T-helper 2 cell (primary cell): ENCODE results near the gene CACNA2D3.
"Not testable (repeated sequence)": the region's sequence is repeated elsewhere in the genome, so short reads cannot be mapped to it uniquely, and the experiment has no call there.

Experiments
- DNase-seq, 5 experiments: peaks; one replicate each; pipeline versions ENCODE4 v3.0.0 to v3.0.0-alpha.2; 2012 to 2022

Gene CACNA2D3

DNA sequence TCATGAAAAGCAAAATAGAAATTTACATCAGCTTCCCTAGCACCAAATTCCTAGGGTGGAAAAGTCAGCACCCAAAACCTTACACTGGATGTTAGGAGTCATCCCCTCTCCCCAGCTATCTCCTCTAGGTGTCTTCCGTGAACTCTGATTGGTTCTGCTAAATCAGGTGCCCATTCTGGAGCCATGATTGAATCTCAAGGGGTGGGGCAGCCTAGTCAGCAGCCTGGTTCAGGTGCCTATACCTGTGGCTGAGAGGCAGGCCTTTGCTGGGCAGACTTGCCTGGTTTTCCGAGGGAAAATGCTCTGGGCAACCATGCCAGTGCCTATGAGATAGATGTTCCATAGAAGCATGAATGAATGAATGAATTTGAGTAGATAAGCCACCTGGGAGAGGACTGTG is 468.8 kb downstream of the CACNA2D3 start:
- DNase-seq, result no peak

GRCh38 chr3:54593653-54594052 is 471.3 kb downstream of the CACNA2D3 start:
- no peak for DNase-seq

DNA sequence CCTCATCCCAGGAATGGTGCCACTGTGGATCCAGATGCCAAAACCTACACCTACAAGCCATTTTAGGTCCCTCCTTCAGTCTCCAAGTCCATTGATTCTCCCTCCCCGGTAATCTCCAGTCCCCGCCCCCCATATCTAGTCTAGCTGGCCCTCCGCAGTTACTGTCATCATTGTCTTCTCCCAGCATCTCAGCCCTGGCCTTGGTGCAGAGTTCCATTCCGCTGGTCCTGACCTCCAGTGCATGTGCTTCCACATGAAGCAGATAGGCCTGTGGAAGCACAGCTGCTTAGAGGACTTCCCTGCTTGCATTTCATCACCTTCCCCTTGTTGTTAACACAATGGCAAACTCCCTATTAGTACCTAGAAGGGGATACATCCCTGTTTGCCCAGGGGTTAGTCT is 473.7 kb downstream of the CACNA2D3 start:
- DNase-seq, result no peak

GRCh38 chr3:54599716-54600115 is 477.4 kb downstream of the CACNA2D3 start:
- no peak for DNase-seq

DNA sequence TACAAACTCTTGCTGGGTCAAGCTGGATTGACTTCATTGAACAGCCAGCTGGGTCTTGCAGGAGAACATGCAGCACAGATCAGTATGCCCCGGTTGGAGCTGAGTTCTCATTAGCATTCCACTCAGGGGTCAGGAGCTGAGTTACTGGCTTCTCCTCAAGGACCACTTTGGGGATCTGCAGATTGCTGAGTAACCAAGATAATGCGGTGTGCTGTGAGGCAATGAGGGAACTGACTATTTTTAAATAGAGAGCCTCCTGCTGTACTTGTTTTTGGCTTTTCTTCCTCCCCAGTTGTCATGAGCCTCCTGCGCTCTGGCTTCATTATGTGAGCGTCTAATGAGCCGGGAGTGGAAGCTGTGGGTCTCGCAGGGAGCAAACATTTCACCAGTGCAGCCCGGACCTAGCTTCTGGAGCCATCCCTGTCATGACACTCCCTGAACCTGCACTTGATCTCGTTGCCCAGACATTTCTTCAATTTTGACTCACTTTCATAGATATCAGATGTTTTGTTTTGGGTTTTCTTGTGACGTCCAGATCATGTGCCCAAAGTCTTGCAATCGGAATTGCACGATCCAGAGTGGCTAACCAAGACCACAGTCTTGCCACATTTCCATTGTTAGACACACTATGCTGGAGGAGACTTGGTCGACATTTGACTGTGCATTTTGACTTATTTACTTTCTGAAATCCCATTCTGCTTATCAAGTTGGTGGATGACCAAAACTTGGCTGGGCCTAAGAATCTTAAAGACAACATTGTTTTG is 478.3 kb downstream of the CACNA2D3 start:
- DNase-seq, result no peak

DNA sequence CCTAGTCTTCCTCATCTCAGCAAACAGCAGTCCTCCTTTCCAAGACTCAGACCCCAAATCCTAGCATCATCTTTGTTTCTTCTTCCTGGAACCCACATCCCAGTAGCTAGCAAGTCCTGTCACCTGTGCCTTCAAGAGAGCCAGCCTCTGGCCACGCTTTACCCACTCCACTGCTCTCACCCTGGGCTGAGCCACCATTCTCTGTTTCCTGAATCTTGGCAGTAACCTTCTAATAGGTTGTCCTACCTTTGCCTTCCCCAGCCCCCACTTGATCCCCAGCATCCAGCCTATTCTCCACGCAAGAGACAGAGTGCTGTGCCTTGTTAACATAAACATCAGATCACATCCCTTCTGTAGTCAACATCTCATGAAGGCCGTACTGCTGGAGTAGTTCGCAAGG is 482.1 kb downstream of the CACNA2D3 start:
- no peak for DNase-seq

DNA sequence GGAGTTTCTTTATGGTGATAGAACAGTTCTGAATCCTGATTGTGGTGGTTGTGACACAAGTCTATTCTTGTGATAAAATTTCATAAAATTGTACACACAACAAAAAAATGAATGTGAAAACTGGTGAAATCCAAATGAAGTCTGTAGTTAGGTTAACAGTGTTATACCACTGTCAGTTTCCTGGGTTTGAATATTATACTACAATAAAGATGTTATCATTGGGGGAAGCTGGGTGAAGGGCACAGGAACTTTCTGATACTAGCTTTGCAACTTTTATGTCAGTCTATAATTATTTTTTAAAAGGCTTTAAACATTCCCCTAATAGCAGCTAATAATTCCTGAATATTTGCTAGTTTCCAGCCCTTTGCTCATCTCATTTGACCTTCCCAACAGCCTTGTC is 485.7 kb downstream of the CACNA2D3 start:
- no peak for DNase-seq

DNA sequence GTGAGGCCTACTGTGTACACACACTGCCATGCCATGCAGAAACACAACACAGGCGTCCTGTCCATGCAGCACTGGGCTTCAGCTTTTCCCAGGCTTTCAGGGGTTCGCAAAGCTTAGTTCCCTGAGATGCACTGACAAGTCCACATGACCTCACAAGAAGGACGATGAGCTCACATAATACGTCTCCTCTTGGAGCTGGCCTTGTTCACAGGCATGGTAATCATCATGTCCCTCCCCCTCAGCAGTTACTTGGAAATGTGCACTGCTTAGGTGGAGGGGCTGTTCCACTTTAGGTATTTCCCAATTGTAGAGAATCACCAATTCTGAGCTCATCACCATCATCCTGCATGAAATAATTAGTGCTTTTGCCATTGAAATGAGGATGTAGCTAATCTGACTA is 496.7 kb downstream of the CACNA2D3 start:
- DNase-seq, result no peak

- no peak for DNase-seq
These were observed 497.2 kb downstream of the CACNA2D3 start for GRCh38 chr3:54619531-54619930.

DNA sequence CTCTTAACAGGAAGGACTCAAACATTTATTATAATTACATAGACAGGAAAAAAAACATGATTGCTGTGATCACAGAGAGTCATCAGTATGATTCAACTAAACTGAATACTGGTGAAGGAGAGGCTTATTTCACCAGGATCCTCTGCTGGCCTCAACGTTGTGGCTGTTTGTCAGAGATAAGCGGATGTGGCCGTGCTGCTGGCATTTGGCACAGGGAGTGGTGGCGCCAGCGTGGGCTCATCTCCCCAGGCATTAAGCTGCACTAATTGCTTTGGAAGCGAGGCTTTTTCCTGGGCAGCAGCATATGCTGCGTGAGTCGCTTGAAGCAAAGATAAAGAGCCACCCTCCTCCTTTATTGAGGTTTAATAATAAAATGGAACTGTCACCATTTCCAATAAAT is 498.8 kb downstream of the CACNA2D3 start:
- DNase-seq, result no peak

DNA sequence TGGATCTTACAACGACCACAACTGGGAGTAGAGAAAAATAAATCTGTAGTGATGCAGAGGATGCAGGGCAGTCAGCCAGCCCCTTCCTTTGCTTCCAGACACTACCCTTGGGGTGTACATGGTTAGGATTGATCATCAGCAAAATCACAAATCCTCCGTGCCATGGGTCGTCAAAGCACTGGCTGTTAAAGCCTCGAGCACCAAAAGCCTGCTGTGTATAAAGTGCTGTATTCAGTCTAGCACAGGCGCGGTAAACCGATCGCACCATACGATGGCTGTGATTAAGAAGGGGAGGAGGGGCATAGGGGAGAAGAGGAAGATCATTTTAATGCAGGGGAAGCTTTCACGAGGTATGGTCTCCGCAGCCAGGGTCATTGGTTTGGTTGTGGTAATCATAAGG is 500.3 kb downstream of the CACNA2D3 start:
- no peak for DNase-seq

GRCh38 chr3:54625805-54626787 is 503.7 kb downstream of the CACNA2D3 start:
- DNase-seq, result no peak

- no peak for DNase-seq
These were observed 506.6 kb downstream of the CACNA2D3 start for GRCh38 chr3:54628888-54629441.

GRCh38 chr3:54630101-54630623 is 507.8 kb downstream of the CACNA2D3 start:
- no peak for DNase-seq

DNA sequence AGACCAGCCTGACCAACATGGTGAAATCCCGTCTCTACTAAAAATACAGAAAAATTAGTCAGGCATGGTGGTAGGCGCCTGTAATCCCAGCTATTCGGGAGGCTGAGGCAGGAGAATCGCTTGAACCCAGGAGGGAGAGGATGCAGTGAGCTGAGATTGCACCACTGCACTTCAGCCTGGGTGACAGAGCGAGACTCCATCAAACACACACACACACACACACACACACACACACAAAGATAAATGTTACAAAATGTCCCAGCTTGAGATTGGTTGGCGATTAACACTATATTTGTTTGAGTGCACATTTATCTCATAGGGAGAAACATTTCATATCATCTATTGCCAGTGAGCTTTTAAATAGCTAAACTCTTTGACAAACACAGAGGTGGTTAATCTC is 508.6 kb downstream of the CACNA2D3 start:
- not testable (repeated sequence) for DNase-seq

GRCh38 chr3:54631516-54632325 is 509.4 kb downstream of the CACNA2D3 start:
- no peak for DNase-seq

DNA sequence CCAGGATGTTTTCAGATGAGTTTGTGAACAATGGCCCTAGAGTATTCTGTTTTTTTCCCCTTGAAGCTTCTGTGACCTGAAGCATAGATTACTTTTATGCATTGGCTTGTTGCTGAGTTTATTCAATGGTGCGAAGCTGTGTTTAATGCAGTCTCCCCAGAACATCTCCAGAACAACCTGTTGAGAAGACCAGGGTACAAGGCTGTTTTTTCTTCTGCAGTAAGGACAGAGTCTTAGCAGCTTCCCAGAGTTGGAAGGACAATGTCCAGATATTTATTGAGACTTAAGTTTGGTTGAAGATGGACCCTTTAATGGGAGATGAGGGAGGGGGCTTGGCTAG is 509.9 kb downstream of the CACNA2D3 start:
- DNase-seq, result no peak

DNA sequence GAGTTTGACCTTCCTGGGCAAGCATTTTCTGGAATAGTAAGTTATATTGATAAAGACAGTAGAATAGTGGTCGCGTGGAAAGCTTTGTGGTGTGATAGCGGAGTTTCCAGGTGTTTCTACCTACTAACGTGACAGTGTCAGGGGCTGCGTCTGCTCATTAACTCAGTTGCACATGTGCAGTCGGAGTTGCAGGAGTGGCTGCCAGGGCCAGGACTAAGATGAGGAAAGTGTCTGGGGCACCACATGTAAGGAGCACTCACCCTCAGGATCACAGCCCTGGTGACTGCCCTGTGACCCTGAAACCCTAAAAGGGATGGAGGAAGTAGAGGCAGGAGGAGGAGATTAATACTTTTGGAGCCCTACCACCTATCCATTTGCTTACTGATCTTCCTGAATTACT is 510.5 kb downstream of the CACNA2D3 start:
- no peak for DNase-seq

DNA sequence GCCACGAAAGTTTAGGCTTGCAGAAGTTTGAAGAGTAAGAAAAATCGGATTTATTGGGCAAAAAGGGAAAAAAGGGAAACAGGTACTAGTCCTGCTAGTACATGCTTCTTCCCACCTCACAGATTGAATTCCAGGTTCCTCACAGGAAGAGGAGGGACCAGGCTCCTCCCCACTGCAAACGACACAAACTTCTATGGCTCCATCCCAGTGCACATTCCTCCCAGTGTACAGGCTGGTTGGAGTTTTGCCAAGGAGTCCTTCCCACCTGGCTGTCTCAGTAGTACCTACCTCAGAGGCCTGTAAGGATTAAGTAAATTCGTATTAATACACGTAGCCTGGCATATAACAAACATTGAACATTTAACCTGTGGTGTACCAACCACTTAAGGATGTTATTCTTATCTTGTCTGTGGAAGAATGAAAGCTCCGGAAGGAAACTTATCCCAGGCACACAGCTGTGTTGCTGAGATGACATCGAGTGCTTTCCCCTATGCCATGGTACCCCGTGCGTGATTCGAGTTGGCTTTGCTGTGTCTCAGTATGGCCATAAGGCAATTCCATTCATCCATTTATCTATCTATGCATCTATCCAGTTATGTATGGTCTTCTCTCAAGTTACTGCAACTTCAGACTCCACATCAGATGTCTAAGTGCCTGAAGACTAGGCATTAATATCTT is 511.2 kb downstream of the CACNA2D3 start:
- no peak for DNase-seq

GRCh38 chr3:54634122-54634469 is 511.7 kb downstream of the CACNA2D3 start:
- DNase-seq, result no peak

DNA sequence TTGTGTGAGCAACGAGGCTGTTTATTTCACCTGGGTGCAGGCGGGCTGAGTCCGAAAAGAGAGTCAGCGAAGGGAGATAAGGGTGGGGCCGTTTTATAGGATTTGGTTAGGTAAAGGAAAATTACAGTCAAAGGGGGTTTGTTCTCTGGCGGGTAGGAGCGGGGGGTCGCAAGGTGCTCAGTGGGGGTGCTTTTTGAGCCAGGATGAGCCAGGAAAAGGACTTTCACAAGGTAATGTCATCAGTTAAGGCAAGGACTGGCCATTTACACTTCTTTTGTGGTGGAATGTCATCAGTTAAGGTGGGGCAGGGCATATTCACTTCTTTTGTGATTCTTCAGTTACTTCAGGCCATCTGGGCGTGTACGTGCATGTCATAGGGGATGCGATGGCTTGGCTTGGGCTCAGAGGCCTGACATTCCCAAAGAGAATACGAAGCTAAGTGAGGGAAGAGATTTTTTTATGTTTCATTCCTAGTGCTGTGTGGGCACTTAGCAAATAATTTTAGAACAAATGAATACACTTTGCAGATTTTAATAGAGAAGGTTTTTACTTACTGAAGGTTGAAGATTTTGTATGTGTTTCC is 517.5 kb downstream of the CACNA2D3 start:
- DNase-seq, result not testable (repeated sequence)
